Caco-2 (cell line): Measurements from ENCODE around the gene ALDH5A1. TPM values are rescaled to one million over a fixed set of nuclear protein-coding genes. Genes with fewer than 3 reads are reported as not detected.

ENCODE experiments used
- BruUV-seq: library from RNA; stranded (reverse); fragments of 400-500 nt; replicated peaks from 2 replicates; lab custom pipeline; 2021; lab: Mats Ljungman, UMichigan
- CTCF ChIA-PET: fragments of 300-600 bp; sonication (Branson Sonifier 250); formaldehyde crosslinking; loops from one replicate; lab custom pipeline; 2022; ENCODE audit warnings: antibody characterized with exemption; lab: Charles Lee
- POLR2A ChIA-PET: fragments of 300-600 bp; sonication (Branson Sonifier 250); formaldehyde crosslinking; loops from one replicate; lab custom pipeline; 2022; ENCODE audit warnings: antibody characterized with exemption; lab: Charles Lee
- DNase-seq, 2 experiments: peaks; one replicate each; pipeline versions ENCODE4 v3.0.0 to v3.0.0-alpha.2; 2020 to 2022
- H3K27me3 ChIP-seq: replicated peaks from 2 replicates; pipeline ENCODE4 v1.6.0; 2011; ENCODE audit warnings: low read length; ENCODE audit not compliant: control insufficient read depth, insufficient read depth
- H3K36me3 ChIP-seq: 2 replicates; pipeline ENCODE4 v1.5.1; 2011; ENCODE audit warnings: low read length; ENCODE audit not compliant: control insufficient read depth, insufficient read depth
- H3K4me1 ChIP-seq: fragments of 250-450 bp; sonication (Bioruptor Pico); 2 replicates; pipeline ENCODE4 v1.5.1; 2020; ENCODE audit warnings: mild to moderate bottlenecking
- H3K4me3 ChIP-seq: 2 replicates; pipeline ENCODE4 v1.5.1; 2011; ENCODE audit warnings: low read depth, mild to moderate bottlenecking, control low read depth, low read length
- H3K9me3 ChIP-seq: fragments of 250-450 bp; sonication (Bioruptor Pico); 2 replicates; pipeline ENCODE4 v1.5.1; 2020; ENCODE audit warnings: mild to moderate bottlenecking, moderate library complexity
- H3K27ac Mint-ChIP-seq: one replicate; pipeline ENCODE4 v1.8.0; 2022; ENCODE audit warnings: mixed read lengths; ENCODE audit not compliant: unreplicated experiment
- H3K27me3 Mint-ChIP-seq: one replicate; pipeline ENCODE4 v1.8.0; 2022; ENCODE audit warnings: mixed read lengths; ENCODE audit not compliant: insufficient read depth, unreplicated experiment
- H3K36me3 Mint-ChIP-seq: one replicate; pipeline ENCODE4 v1.8.0; 2022; ENCODE audit warnings: mild to moderate bottlenecking, mixed read lengths; ENCODE audit not compliant: insufficient read depth, unreplicated experiment
- H3K4me1 Mint-ChIP-seq: one replicate; pipeline ENCODE4 v1.8.0; 2022; ENCODE audit warnings: low read depth, mixed read lengths; ENCODE audit not compliant: unreplicated experiment
- H3K4me3 Mint-ChIP-seq: one replicate; pipeline ENCODE4 v1.8.0; 2022; ENCODE audit warnings: mild to moderate bottlenecking, moderate library complexity, mixed read lengths; ENCODE audit not compliant: unreplicated experiment
- H3K9me3 Mint-ChIP-seq: one replicate; pipeline ENCODE4 v1.8.0; 2022; ENCODE audit warnings: mixed read lengths; ENCODE audit not compliant: unreplicated experiment
- intact Hi-C: fragments of 100-400 bp; cut with micrococcal nuclease; formaldehyde crosslinking; loops from one replicate; pipeline ENCODE4 v1.10.0; 2022; ENCODE audit not compliant: unreplicated experiment
- total RNA-seq: library from RNA; stranded (reverse); gene quantifications from 2 replicates; pipeline ENCODE4 v1.2.3, GENCODE V29; 2022
- TF ChIP-seq, protein P1 (sequence below), 2 experiments: fragments of 200-600 bp in 1 of 2; IDR thresholded peaks; 1 replicate in 1 of 2; 2 replicates in 1 of 2; pipeline versions ENCODE4 v1.5.1 to v1.8.0; 2011 to 2022; ENCODE audit warnings: antibody characterized with exemption in 1 of 2, control low read depth in 1 of 2, inconsistent platforms in 1 of 2, low read depth in 1 of 2, low read length in 1 of 2, mild to moderate bottlenecking in 1 of 2, moderate library complexity in 1 of 2; ENCODE audit not compliant: insufficient read depth in 1 of 2, severe bottlenecking in 1 of 2, unreplicated experiment in 1 of 2

ALDH5A1 gene
- total RNA-seq, 1 experiment from 2014 or later = 45.3 TPM

DNA sequence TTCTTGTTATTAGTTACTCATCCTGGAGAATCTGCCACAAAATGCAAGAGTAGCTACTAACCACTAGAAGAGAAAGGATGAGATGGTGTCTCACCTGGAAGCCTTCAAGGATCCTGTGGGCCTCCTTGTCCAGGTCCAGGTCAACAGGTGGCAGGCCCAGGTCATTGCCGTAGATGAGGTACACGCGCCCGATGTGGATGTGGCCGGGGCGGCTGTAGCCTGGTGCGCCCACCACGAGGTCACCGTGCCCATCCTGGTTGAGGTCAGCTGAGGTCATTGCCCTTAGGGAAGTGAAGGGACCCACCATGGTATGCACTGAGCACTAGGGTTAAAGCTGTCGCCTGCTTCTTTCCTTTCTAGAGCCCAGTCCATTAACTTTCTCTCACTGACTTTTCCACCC is 40.8 kb upstream of the ALDH5A1 start:
- no peak overlapping the region for H3K4me3 ChIP-seq
- H3K4me1 ChIP-seq = no peaks in the 10 kb centered on the region
- TF ChIP-seq, protein P1, sequence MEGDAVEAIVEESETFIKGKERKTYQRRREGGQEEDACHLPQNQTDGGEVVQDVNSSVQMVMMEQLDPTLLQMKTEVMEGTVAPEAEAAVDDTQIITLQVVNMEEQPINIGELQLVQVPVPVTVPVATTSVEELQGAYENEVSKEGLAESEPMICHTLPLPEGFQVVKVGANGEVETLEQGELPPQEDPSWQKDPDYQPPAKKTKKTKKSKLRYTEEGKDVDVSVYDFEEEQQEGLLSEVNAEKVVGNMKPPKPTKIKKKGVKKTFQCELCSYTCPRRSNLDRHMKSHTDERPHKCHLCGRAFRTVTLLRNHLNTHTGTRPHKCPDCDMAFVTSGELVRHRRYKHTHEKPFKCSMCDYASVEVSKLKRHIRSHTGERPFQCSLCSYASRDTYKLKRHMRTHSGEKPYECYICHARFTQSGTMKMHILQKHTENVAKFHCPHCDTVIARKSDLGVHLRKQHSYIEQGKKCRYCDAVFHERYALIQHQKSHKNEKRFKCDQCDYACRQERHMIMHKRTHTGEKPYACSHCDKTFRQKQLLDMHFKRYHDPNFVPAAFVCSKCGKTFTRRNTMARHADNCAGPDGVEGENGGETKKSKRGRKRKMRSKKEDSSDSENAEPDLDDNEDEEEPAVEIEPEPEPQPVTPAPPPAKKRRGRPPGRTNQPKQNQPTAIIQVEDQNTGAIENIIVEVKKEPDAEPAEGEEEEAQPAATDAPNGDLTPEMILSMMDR (IDR thresholded peaks at IDR 0.05; ENCODE audit: insufficient read depth in 1 of 2, low read depth in 1 of 2, low read length in 1 of 2, severe bottlenecking in 1 of 2, unreplicated experiment in 1 of 2) = no peak
- H3K27me3 Mint-ChIP-seq = no peaks in the 10 kb centered on the region
- H3K36me3 Mint-ChIP-seq = no peaks in the 10 kb centered on the region
- ChIA-PET POLR2A (no interaction called here), CTCF (no interaction called here)
- no peaks in the 10 kb centered on the region for H3K9me3 ChIP-seq
- H3K4me1 Mint-ChIP-seq = no peaks in the 10 kb centered on the region
- no TSS peak for BruUV-seq
- H3K27ac Mint-ChIP-seq = no peak overlapping the region
- DNase-seq = no peak
- intact Hi-C loops = no loop called here
- no peaks in the 10 kb centered on the region for H3K27me3 ChIP-seq
- H3K4me3 Mint-ChIP-seq = no peak overlapping the region
- no peaks in the 10 kb centered on the region for H3K36me3 ChIP-seq
- H3K9me3 Mint-ChIP-seq = no peaks in the 10 kb centered on the region

DNA sequence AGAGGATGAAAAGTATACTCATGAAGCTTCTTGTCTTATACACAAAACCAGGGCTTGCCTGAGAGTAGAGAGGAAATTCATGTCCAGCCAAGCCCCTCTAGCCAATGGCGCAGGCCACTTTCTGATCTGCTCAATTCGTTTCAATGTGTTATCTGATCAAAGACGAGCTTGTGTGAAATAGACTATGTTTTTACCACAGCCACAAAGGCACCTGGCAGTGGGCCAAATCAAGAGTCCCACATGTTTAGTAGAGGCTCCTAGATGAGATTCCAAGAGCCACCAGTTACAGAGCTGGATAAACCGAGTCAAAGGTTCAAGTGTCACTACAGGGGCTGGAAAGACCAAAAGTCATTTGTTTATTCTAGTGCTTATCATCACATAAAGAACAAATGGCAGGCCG is 40.3 kb upstream of the ALDH5A1 start:
- H3K9me3 ChIP-seq = no peaks in the 10 kb centered on the region
- no peaks in the 10 kb centered on the region for H3K27me3 ChIP-seq
- Mint-ChIP-seq H3K4me3 (no peak overlapping the region), H3K9me3 (no peaks in the 10 kb centered on the region), H3K27me3 (no peaks in the 10 kb centered on the region), H3K27ac (no peak overlapping the region), H3K36me3 (no peaks in the 10 kb centered on the region), H3K4me1 (no peaks in the 10 kb centered on the region)
- no peaks in the 10 kb centered on the region for H3K4me1 ChIP-seq
- intact Hi-C loops = no loop called here
- DNase-seq = no peak
- no TSS peak for BruUV-seq
- POLR2A ChIA-PET = no interaction called here
- no peaks in the 10 kb centered on the region for H3K36me3 ChIP-seq
- CTCF ChIA-PET = no interaction called here
- no peak overlapping the region for H3K4me3 ChIP-seq
- TF ChIP-seq, protein P1 (IDR thresholded peaks at IDR 0.05; ENCODE audit: insufficient read depth in 1 of 2, low read depth in 1 of 2, low read length in 1 of 2, severe bottlenecking in 1 of 2, unreplicated experiment in 1 of 2) = no peak

DNA sequence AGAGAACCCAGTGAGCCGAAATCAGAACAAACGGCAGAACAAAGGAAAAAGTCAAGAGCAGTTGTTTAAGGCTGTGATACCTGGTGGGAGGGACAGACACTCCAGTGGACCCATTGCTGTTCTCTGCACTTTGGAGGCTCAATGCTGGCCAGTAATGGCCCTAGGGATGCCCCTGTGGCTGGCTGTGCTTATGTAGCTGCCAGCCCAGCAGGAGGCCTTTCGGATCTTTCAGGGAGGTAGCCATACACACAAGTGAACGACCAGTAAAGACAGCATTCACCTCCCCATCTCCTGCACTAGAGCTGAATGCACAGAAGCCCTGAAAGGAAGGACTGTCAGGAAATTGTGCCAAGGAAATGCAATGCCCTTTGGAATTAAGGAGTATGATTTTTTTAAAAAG is 39.7 kb upstream of the ALDH5A1 start:
- Histone ChIP-seq H3K4me1 (no peaks in the 10 kb centered on the region), H3K27me3 (no peaks in the 10 kb centered on the region), H3K36me3 (no peaks in the 10 kb centered on the region), H3K4me3 (no peak overlapping the region), H3K9me3 (no peaks in the 10 kb centered on the region)
- ChIA-PET POLR2A (no interaction called here), CTCF (no interaction called here)
- no peak for DNase-seq
- intact Hi-C loops = no loop called here
- no peaks in the 10 kb centered on the region for H3K27me3 Mint-ChIP-seq
- TF ChIP-seq, protein P1 (IDR thresholded peaks at IDR 0.05; ENCODE audit: insufficient read depth in 1 of 2, low read depth in 1 of 2, low read length in 1 of 2, severe bottlenecking in 1 of 2, unreplicated experiment in 1 of 2) = no peak
- BruUV-seq = no TSS peak
- no peaks in the 10 kb centered on the region for H3K9me3 Mint-ChIP-seq
- no peaks in the 10 kb centered on the region for H3K36me3 Mint-ChIP-seq
- H3K27ac Mint-ChIP-seq = no peak overlapping the region
- H3K4me1 Mint-ChIP-seq = no peaks in the 10 kb centered on the region
- H3K4me3 Mint-ChIP-seq = no peak overlapping the region
